ENCODE results near the gene RNLS.

DNA sequence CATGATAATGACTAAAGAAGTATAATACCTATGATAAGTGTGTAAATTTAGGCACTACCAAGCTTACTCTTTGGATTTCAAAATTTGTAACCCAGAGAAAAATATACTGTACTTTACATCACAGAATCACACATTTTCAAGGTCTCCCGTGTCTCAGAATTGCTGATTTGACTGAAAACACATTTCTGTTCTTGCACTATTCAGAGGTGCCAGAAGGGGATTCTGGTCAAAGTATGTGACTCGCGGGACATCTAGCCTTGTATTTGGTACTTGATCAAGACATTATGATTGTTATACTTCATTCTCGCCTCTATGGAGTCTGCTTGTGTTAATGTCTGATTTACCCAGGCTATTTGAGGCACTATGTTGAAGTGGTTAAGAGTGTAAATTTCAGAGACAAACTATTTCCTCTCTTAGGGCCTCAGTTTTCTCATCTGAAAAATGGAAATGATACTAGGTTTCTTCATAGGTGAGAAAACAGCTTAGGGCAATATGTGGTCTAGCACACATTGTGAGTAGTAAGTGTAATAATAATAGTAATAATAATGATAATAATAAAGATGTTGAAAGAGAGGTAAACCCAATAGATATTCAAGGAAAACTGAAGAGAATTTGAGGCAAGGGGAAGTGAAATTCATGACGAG, 320.4 kb downstream of the RNLS start:
- TF ChIP-seq ZNF274 (IDR thresholded peaks at IDR 0.05; ENCODE audit: low read length) (no peak), ZNF274 (tag by site-specific recombination; IDR thresholded peaks at IDR 0.05; ENCODE audit: borderline replicate concordance) (no peak), ZNF248 (tag by site-specific recombination; IDR thresholded peaks at IDR 0.05) (no peak), ZBTB8A (tag by site-specific recombination; IDR thresholded peaks at IDR 0.05) (no peak), ZNF792 (tag by site-specific recombination; IDR thresholded peaks at IDR 0.05) (no peak), KLF7 (tag by site-specific recombination; IDR thresholded peaks at IDR 0.05; ENCODE audit: borderline replicate concordance) (no peak), ZNF549 (tag by site-specific recombination; IDR thresholded peaks at IDR 0.05) (no peak), ZNF221 (tag by site-specific recombination; IDR thresholded peaks at IDR 0.05; ENCODE audit: borderline replicate concordance) (no peak), BCL11A (tag by site-specific recombination; IDR thresholded peaks at IDR 0.05; ENCODE audit: low read depth) (no peak)
- TF ChIP-seq, protein P1, sequence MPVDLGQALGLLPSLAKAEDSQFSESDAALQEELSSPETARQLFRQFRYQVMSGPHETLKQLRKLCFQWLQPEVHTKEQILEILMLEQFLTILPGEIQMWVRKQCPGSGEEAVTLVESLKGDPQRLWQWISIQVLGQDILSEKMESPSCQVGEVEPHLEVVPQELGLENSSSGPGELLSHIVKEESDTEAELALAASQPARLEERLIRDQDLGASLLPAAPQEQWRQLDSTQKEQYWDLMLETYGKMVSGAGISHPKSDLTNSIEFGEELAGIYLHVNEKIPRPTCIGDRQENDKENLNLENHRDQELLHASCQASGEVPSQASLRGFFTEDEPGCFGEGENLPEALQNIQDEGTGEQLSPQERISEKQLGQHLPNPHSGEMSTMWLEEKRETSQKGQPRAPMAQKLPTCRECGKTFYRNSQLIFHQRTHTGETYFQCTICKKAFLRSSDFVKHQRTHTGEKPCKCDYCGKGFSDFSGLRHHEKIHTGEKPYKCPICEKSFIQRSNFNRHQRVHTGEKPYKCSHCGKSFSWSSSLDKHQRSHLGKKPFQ (tag by site-specific recombination; IDR thresholded peaks at IDR 0.05) = no peak
- TF ChIP-seq, protein P2, sequence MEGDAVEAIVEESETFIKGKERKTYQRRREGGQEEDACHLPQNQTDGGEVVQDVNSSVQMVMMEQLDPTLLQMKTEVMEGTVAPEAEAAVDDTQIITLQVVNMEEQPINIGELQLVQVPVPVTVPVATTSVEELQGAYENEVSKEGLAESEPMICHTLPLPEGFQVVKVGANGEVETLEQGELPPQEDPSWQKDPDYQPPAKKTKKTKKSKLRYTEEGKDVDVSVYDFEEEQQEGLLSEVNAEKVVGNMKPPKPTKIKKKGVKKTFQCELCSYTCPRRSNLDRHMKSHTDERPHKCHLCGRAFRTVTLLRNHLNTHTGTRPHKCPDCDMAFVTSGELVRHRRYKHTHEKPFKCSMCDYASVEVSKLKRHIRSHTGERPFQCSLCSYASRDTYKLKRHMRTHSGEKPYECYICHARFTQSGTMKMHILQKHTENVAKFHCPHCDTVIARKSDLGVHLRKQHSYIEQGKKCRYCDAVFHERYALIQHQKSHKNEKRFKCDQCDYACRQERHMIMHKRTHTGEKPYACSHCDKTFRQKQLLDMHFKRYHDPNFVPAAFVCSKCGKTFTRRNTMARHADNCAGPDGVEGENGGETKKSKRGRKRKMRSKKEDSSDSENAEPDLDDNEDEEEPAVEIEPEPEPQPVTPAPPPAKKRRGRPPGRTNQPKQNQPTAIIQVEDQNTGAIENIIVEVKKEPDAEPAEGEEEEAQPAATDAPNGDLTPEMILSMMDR (tag by site-specific recombination; IDR thresholded peaks at IDR 0.05) = no peak
